GM21423 (cell line): ENCODE measurements around the gene SLC2A9.

ENCODE experiments used
- ATAC-seq: cut with Tn5 transposase; IDR thresholded peaks from one replicate; pipeline ENCODE4 v1.9.1; 2021; ENCODE audit warnings: mild to moderate bottlenecking, moderate library complexity; ENCODE audit not compliant: unreplicated experiment

SLC2A9 gene

DNA sequence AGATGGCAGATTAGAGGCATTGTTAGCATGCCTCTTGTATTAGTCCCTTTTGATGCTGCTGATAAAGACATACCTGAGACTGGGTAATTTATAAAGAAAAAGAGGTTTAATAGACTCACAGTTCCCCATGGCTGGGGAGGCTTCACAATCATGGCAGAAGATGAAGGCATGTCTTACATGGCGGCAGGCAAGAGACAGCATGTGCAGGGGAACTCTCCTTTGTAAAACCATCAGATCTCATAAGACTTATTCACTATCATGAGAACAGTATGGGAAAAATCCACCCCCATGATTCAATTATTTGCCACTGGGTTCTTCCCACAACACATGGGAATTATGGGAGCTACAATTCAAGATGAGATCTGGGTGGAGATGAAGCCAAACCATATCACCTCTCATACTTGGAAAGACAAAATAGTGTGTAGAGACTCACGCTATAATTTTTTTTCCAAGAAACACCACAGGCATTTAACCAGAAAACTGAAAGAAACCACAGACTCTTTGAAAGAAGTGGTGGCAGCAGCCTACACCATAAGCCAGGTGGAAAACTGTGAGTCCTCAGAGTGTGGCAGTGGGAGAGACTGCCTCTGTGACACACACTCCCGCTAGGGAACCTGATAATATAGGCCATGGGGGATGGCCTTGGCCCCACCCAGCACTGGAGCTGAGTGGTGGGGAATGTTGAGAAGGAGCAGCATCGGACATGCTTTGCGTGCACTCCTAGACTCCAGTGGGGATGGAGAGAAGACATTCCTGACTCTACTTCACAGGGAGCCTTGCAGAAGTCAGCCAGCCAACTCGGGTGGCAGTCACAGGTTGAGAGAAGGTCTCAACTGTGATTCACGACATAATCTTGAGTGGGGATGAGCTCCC is 51.5 kb downstream of the SLC2A9 start:
- peak; percentile 8 for ATAC-seq

DNA sequence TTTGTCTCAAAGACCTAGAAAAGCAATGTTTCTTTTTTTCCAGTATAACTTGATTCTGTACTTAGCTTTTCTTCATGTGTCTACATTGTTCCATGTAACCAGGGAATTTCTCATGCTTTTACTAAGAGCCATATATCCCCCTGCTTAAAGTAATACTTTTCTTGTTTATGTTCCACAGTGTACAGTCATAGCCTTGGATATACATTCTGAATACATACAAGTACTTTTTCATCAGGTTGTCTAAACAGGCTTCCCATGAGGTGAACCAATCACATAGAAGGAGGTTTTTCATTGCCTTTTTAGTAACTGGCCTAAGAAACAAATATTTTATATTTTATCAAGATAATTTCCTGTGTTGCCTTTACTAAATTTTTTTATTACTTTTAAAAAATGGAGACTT is 52.8 kb downstream of the SLC2A9 start:
- no peak for ATAC-seq

DNA sequence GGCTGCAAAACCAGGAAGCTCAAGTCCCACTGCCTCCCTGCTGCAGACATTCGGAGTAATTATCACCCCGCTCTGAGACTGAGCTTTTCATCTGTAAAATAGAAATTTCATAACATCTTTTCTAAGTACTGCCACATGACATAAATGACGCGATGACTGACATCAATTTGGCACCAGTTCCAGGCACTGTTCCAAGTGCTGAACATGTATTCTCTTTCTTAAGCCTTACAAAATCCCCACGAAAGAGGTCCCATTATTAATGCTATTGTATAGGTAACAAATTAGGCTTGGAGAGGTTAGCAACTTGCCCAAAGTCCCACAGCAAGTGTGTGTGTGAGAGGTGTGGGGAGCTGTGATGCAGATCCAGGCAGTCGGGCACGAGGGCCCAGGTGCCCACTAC is 56.4 kb downstream of the SLC2A9 start:
- ATAC-seq: no peak

- no peak for ATAC-seq
Observed at GRCh38 chr4:9963328-9963727, 58.0 kb downstream of the SLC2A9 start.

DNA sequence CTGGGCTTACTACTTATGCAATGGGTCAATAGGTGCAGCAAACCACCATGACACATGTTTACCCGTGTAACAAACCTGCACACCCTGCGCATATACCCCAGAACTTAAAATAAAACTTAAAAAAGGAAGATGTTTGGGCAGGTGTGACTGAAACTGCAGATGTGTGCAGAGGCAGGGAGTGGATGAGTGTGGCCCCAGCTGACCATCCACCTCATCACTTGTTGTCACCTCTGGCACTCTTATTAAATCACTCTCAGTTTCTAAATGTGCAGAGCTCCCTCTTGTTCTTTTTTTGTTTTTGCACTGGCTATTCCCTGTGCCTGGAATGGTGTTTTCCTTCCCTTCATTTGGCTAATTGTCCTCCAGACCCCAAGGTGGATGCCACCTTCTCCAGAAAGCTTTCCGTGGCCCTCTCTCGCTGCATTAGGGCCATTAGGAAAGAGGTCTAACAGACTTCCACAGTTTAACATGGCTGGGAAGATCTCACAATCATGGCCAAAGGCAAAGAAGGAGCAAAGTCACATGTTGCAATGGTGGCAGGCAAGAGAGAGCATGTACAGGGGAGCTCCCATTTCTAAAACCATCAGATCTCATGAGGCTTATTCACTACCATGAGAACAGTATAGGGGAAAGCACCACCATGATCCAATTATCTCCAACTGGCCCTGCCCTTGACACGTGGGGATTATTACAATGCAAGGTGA is 58.5 kb downstream of the SLC2A9 start:
- ATAC-seq: no peak

- no peak for ATAC-seq
Observed at GRCh38 chr4:9954468-9954867, 66.8 kb downstream of the SLC2A9 start.

DNA sequence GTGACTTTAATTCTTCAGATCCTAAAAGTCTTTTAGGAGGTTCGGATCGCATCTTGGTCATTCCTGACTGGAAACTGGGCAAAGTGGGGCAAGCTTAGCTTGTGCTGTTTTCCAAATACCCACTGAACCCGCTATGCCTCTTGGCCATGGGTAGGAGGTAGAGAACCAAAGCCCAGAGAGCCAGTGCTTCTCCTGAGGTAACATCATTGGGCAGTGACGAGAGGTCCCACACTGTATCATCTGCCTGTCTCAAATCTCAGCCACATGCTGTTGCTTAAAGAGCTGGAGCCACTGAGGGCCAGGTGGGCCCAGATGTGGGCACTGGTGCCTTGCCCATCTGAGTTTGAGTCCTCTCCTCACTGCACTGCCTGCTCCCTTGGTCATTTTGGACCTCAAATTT is 68.2 kb downstream of the SLC2A9 start:
- ATAC-seq: no peak

DNA sequence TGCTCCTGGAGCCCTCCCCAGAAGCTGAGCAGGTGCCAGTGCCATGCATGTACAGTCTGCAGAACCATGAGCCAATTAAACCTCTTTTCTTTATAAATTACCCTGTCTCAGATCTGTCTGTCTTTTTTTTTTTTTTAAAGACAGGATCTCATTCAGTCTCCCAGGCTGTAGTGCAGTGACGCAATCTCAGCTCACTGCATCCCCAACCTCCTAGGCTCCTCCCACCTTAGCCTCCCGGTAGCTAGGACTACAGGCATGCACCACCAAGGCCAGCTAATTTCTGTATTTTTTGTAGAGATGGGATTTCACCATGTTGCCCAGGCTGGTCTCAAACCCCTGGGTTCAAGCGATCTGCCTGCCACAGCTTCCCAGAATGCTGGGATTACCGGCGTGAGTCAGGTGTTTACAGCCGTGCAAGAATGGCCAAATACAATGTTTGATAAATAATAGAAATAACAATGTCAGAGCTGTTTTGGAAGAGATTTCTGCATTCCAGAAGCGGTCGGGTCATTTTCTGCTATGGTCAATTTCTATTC is 68.8 kb downstream of the SLC2A9 start:
- no peak for ATAC-seq

DNA sequence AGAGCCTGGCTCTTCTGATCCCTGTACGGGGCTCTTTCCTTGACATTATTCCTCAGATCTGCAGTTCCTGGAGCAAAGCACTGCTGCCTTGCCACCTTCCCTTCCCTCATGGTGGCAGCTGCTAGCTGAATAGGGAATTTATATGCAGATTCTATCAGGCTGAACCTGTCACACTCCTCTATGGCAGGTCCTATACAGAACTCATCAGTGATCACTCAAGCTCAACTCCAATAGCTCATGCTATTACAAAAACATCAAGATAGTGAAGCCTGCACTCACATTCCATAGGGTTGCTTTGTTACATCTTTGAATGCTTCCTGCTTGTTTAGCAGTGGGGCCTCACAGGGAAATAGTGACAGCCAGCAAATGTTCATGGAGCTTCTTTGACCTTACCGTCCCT is 71.7 kb downstream of the SLC2A9 start:
- no peak for ATAC-seq

DNA sequence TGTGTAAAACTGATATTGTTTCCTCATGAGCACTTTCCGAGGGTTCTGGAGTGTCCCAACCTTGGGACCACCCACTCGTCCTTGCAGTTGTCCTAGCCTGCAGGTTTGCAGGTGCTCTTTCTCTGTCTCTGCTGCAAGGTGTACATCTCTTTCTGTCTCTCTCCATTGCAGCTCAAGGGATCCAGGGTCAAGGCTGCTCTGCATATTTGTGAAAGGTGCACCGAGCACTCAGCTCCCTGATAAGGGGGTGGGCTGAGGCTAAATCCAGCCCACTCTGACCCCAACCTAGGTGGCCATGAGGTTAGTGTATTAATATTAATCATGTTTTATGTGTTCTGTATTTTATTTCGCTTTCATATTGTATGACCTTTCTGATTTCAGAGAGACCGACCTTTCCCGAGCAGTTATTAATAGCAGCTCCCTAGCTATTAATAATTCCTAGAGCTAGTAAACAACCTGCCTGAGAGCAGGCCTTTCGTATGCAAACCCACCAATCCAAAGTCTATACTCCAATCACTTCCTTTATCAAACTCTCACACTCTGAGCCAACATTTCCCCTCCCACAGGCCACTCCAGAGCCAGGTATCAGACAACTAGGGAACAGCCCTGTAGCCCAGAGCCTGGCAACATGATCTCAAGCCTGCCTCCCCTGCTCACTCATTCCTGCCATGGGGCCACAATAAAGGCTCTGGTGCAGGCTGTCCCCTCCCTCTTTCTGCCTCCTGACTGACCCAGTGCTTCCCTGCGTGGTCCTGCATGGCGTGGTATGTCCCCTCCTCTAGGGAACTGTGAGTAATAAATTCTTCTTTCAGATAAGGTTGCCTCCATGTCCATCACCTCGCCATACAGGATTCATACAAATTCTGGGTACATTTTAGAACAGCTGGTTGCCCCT is 73.9 kb downstream of the SLC2A9 start:
- no peak for ATAC-seq

- ATAC-seq: no peak
Observed at GRCh38 chr4:9946170-9946569, 75.1 kb downstream of the SLC2A9 start.

DNA sequence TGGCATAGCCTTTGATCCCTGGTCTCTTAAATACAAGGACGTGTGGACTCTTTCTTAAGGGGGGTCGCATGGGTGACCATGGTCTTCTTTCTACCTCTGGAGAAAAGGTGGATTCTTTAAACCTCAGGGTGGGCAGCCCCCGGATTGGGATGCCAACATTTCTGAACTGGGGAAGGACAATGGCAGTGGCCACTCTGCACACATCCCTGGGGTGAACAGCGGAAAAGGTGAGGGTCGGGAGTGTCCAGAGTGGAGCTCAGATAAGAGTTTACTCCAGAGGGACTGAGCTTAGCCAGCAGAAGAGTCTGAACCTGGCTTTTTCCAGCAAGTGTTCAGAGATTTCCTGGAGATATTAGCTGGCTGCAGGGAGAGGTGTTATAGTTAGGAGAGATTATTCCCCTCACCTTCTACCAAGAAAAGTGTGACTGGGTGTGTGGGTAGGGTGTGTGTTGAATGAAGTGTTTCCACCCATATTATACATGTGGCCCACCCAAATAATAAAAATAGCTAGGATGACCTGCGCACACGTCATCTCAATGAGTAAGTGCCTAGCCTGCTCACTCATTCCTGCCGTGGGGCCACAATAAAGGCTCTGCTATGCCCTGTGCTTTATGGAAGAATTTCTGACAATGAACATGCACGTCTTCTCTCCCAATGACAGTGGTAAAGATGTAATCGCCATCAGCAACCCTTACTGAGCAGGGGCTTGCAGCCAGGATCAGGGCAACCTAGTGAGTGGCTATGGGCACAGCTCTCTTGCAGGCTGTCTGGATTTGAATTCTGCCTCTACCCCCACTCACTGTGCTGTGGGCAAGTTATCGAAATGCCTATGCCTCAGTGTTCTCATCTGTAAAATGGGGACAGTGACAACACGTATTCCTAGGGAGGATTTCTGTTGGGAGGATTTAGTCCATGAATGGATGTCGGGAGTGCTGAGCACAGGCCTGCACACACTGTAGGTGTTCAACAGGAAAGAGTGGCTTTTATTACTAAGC is 76.6 kb downstream of the SLC2A9 start:
- ATAC-seq: no peak

- ATAC-seq: no peak
Observed at GRCh38 chr4:9943761-9944160, 77.5 kb downstream of the SLC2A9 start.

DNA sequence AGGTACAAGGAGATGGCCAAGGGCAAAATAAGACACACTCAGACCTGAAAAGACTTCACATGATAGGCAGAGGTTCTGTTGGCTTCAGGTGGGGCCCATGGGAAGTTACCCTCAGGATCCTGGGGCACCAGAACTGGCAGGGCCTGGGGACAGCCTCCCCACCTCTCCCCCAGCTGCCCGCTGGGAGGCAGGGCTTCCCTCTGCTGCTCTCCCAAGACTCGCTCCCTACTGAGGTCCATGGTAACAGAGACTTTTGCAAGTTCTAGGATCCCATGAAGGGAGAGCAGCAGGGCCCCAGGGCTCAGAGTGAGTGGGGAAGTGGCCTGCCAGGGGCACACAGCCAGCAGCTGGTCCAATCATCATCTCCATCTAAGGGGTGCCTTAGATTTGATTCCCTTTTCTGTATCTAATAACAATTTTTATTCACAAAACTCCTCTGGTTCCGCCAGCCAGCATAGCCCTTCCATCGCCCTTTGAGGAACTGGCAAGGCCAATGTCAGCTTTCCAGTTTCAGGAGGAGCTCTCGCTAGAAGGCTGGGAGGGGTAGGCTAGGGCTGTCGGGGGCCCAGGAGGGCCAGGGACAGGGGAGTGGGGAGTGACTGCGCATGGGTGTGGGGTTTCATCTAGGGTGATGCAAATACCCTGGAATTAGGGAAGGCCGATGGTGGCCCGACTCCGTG is 78.2 kb downstream of the SLC2A9 start:
- ATAC-seq: no peak

- ATAC-seq: no peak
Observed at GRCh38 chr4:9942139-9942538, 79.2 kb downstream of the SLC2A9 start.

DNA sequence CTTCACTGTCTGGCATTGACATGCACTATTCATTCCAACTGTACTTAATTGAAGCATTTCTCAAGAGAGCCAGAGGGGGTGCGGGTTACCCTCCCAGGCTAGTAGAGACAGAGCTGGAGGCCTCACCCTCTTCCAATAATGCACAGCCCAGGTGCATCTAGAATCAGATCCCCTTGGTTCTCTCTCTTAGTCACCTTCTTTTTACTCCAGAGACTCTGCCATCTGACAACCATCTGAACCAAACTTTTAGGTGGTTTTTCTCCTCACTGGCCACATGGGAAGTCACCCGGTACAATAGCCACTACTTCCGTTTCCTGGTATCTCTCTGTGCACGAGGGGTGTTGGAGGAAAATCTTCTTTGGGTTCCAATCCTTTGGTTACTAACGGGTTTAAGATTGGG is 81.3 kb downstream of the SLC2A9 start:
- ATAC-seq: no peak

- ATAC-seq: no peak
Observed at GRCh38 chr4:9938933-9939332, 82.4 kb downstream of the SLC2A9 start.

DNA sequence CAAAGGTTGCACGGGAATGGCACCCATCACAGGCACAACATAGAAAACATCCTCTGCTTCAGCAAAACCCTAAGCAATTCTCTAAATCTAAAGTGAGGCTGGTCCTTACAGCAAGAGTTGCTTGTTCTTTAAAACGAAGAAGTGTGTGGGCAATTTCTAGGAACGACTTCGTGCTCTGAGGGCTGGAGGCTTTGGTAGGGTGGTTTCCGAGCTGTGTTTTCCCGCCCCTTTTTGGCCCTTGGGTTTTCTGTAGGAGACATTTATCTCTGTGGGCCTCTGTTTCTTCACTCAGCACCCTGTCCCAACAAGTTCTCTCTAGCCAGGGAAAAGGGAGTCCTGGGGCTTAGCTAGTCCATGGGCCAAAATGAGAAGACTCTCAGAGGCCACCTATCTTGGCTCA is 84.2 kb downstream of the SLC2A9 start:
- no peak for ATAC-seq

DNA sequence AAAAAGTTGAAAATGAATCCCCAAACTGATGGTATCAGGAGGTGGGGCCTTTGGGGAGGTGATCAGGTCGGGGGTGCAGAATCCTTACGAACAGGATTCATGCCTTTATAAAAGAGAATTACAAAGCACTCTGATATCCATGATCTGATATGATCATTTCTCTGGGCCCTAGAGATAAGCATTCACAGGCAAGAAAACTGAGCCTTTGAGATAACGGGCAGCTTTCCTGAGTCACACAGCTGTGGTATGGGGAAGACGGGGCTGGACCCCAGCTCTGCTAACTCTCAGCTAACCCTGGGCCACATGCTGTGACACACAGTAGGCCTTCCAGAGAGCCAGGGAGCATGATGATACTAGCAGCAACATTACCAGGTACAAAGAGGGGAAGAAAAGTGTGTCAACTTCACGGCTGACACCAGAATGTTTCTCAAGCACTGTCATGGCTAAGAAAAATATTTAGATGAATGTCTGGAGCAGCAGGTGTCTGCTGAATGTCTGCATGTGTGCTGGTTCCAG is 85.1 kb downstream of the SLC2A9 start:
- no peak for ATAC-seq
